Caco-2 (cell line): ENCODE measurements around the gene SRRM4. TPM values are rescaled to one million over a fixed set of nuclear protein-coding genes. Genes with fewer than 3 reads are reported as not detected.

ENCODE experiments used
- BruUV-seq: library from RNA; stranded (reverse); fragments of 400-500 nt; replicated peaks from 2 replicates; lab custom pipeline; 2021; lab: Mats Ljungman, UMichigan
- CTCF ChIA-PET: fragments of 300-600 bp; sonication (Branson Sonifier 250); formaldehyde crosslinking; loops from one replicate; lab custom pipeline; 2022; ENCODE audit warnings: antibody characterized with exemption; lab: Charles Lee
- POLR2A ChIA-PET: fragments of 300-600 bp; sonication (Branson Sonifier 250); formaldehyde crosslinking; loops from one replicate; lab custom pipeline; 2022; ENCODE audit warnings: antibody characterized with exemption; lab: Charles Lee
- DNase-seq, 2 experiments: peaks; one replicate each; pipeline versions ENCODE4 v3.0.0 to v3.0.0-alpha.2; 2020 to 2022
- H3K27me3 ChIP-seq: replicated peaks from 2 replicates; pipeline ENCODE4 v1.6.0; 2011; ENCODE audit warnings: low read length; ENCODE audit not compliant: control insufficient read depth, insufficient read depth
- H3K36me3 ChIP-seq: 2 replicates; pipeline ENCODE4 v1.5.1; 2011; ENCODE audit warnings: low read length; ENCODE audit not compliant: control insufficient read depth, insufficient read depth
- H3K4me1 ChIP-seq: fragments of 250-450 bp; sonication (Bioruptor Pico); 2 replicates; pipeline ENCODE4 v1.5.1; 2020; ENCODE audit warnings: mild to moderate bottlenecking
- H3K4me3 ChIP-seq: 2 replicates; pipeline ENCODE4 v1.5.1; 2011; ENCODE audit warnings: low read depth, mild to moderate bottlenecking, control low read depth, low read length
- H3K9me3 ChIP-seq: fragments of 250-450 bp; sonication (Bioruptor Pico); 2 replicates; pipeline ENCODE4 v1.5.1; 2020; ENCODE audit warnings: mild to moderate bottlenecking, moderate library complexity
- H3K27ac Mint-ChIP-seq: one replicate; pipeline ENCODE4 v1.8.0; 2022; ENCODE audit warnings: mixed read lengths; ENCODE audit not compliant: unreplicated experiment
- H3K27me3 Mint-ChIP-seq: one replicate; pipeline ENCODE4 v1.8.0; 2022; ENCODE audit warnings: mixed read lengths; ENCODE audit not compliant: insufficient read depth, unreplicated experiment
- H3K36me3 Mint-ChIP-seq: one replicate; pipeline ENCODE4 v1.8.0; 2022; ENCODE audit warnings: mild to moderate bottlenecking, mixed read lengths; ENCODE audit not compliant: insufficient read depth, unreplicated experiment
- H3K4me1 Mint-ChIP-seq: one replicate; pipeline ENCODE4 v1.8.0; 2022; ENCODE audit warnings: low read depth, mixed read lengths; ENCODE audit not compliant: unreplicated experiment
- H3K4me3 Mint-ChIP-seq: one replicate; pipeline ENCODE4 v1.8.0; 2022; ENCODE audit warnings: mild to moderate bottlenecking, moderate library complexity, mixed read lengths; ENCODE audit not compliant: unreplicated experiment
- H3K9me3 Mint-ChIP-seq: one replicate; pipeline ENCODE4 v1.8.0; 2022; ENCODE audit warnings: mixed read lengths; ENCODE audit not compliant: unreplicated experiment
- CTCF ChIP-seq, 2 experiments: fragments of 200-600 bp in 1 of 2; IDR thresholded peaks; 1 replicate in 1 of 2; 2 replicates in 1 of 2; pipeline versions ENCODE4 v1.5.1 to v1.8.0; 2011 to 2022; ENCODE audit warnings: antibody characterized with exemption in 1 of 2, control low read depth in 1 of 2, inconsistent platforms in 1 of 2, low read depth in 1 of 2, low read length in 1 of 2, mild to moderate bottlenecking in 1 of 2, moderate library complexity in 1 of 2; ENCODE audit not compliant: insufficient read depth in 1 of 2, severe bottlenecking in 1 of 2, unreplicated experiment in 1 of 2
- intact Hi-C: fragments of 100-400 bp; cut with micrococcal nuclease; formaldehyde crosslinking; loops from one replicate; pipeline ENCODE4 v1.10.0; 2022; ENCODE audit not compliant: unreplicated experiment
- total RNA-seq: library from RNA; stranded (reverse); gene quantifications from 2 replicates; pipeline ENCODE4 v1.2.3, GENCODE V29; 2022

Gene SRRM4
- total RNA-seq, 1 experiment from 2014 or later, result not detected

- Mint-ChIP-seq H3K27me3 (no peaks in the 10 kb centered on the region), H3K9me3 (no peaks in the 10 kb centered on the region), H3K4me1 (peaks cover 7% of the 10 kb centered on the region), H3K27ac (no peak overlapping the region), H3K36me3 (no peaks in the 10 kb centered on the region), H3K4me3 (no peak overlapping the region)
- ChIA-PET POLR2A (interaction anchor here (0.6 kb wide), 1 partner anchor 335 kb away, joined by 3 read pairs; no protein-coding TSS in a partner anchor), CTCF (interaction anchor here (0.6 kb wide), 1 partner anchor 990 kb away, joined by 4 read pairs; no protein-coding TSS in a partner anchor)
- no peak for DNase-seq
- no peak for TF ChIP-seq CTCF (IDR thresholded peaks at IDR 0.05; ENCODE audit: insufficient read depth in 1 of 2, low read depth in 1 of 2, low read length in 1 of 2, severe bottlenecking in 1 of 2, unreplicated experiment in 1 of 2)
- H3K27me3 ChIP-seq, result no peaks in the 10 kb centered on the region
- no peaks in the 10 kb centered on the region for H3K9me3 ChIP-seq
- H3K4me1 ChIP-seq, result peaks cover 10% of the 10 kb centered on the region; the same call in 1 of the 2 replicates
- no TSS peak for BruUV-seq
- intact Hi-C loops, result no loop called here
- H3K36me3 ChIP-seq, result no peaks in the 10 kb centered on the region
- no peak overlapping the region for H3K4me3 ChIP-seq
Observed at GRCh38 chr12:119211884-119212283, 230.5 kb downstream of the SRRM4 start.

Other genes starting within 250 kb of the SRRM4 start
- 15.3 and 17.1 TPM in 2 replicates for gene HSPB8, start 197.4 kb downstream of the SRRM4 start, total RNA-seq